IMR-90 (cell line): ENCODE data around the gene ERRFI1. TPM values are rescaled to one million over a fixed set of nuclear protein-coding genes. Genes with fewer than 3 reads are reported as not detected.
A peak's percentile ranks its signal among the peaks of the same experiment; 100 is the strongest.
"Not testable (repeated sequence)": the region's sequence is repeated elsewhere in the genome, so short reads cannot be mapped to it uniquely, and the experiment has no call there.

Experiments used
- ATAC-seq: fragments of 200-7000 bp; cut with Tn5 transposase; 2 replicates; pipeline ENCODE4 v1.9.1; 2020; ENCODE audit warnings: low read depth, mild to moderate bottlenecking, moderate library complexity
- BruUV-seq: library from RNA; stranded (reverse); fragments of 400-500 nt; replicated peaks from 2 replicates; lab custom pipeline; 2021; lab: Mats Ljungman, UMichigan
- CTCF ChIA-PET: fragments of 300-600 bp; formaldehyde crosslinking; extraction: SDS; loops from one replicate; lab custom pipeline; 2021; ENCODE audit warnings: antibody characterized with exemption; lab: Yijun Ruan, JAX
- POLR2A ChIA-PET: fragments of 300-600 bp; sonication (Branson Sonifier 250); formaldehyde crosslinking; loops from one replicate; lab custom pipeline; 2022; ENCODE audit warnings: antibody characterized with exemption; ENCODE audit not compliant: unreplicated experiment; lab: Charles Lee
- DNase-seq: peaks from one replicate; pipeline ENCODE4 v3.0.0; 2013
- H2AFZ ChIP-seq: replicated peaks from 2 replicates; pipeline ENCODE3; 2013; ENCODE audit warnings: low read length, mild to moderate bottlenecking; ENCODE audit not compliant: poor library complexity
- H2AK5ac ChIP-seq: 2 replicates; pipeline ENCODE4 v1.6.1; 2013; ENCODE audit warnings: low read depth, low read length, inconsistent platforms
- H2AK9ac ChIP-seq: replicated peaks from 2 replicates; pipeline ENCODE3; 2013; ENCODE audit warnings: mild to moderate bottlenecking, low read depth, low read length, moderate library complexity; ENCODE audit not compliant: poor library complexity
- H2BK120ac ChIP-seq: 2 replicates; pipeline ENCODE4 v1.6.1; 2013; ENCODE audit warnings: low read depth, low read length, inconsistent platforms
- H2BK15ac ChIP-seq: 3 replicates; pipeline ENCODE4 v1.6.1; 2013; ENCODE audit warnings: low read depth, low read length, inconsistent platforms
- H2BK20ac ChIP-seq: 2 replicates; pipeline ENCODE4 v1.6.1; 2013; ENCODE audit warnings: low read depth, mild to moderate bottlenecking, inconsistent platforms, low read length, moderate library complexity
- H2BK5ac ChIP-seq: 2 replicates; pipeline ENCODE4 v1.6.1; 2013; ENCODE audit warnings: mild to moderate bottlenecking, low read depth, low read length, inconsistent platforms; ENCODE audit not compliant: poor library complexity, severe bottlenecking
- H3K14ac ChIP-seq: replicated peaks from 2 replicates; pipeline ENCODE4 v1.6.1; 2013; ENCODE audit warnings: low read depth, low read length, inconsistent platforms
- H3K18ac ChIP-seq: 2 replicates; pipeline ENCODE4 v1.6.1; 2013; ENCODE audit warnings: low read depth, low read length, control low read depth
- H3K23ac ChIP-seq: 2 replicates; pipeline ENCODE4 v1.6.1; 2013; ENCODE audit warnings: low read depth, low read length, inconsistent platforms
- H3K27ac ChIP-seq: 2 replicates; pipeline ENCODE4 v1.5.1; 2013; ENCODE audit warnings: mild to moderate bottlenecking, control low read depth, low read length; ENCODE audit not compliant: insufficient read depth
- H3K27me3 ChIP-seq: 2 replicates; pipeline ENCODE4 v1.6.1; 2013; ENCODE audit warnings: low read length; ENCODE audit not compliant: control insufficient read depth, insufficient read depth
- H3K36me3 ChIP-seq: 2 replicates; pipeline ENCODE4 v1.6.1; 2013; ENCODE audit warnings: low read length, mixed read lengths; ENCODE audit not compliant: control insufficient read depth, insufficient read depth
- H3K4ac ChIP-seq: 2 replicates; pipeline ENCODE4 v1.6.1; 2013; ENCODE audit warnings: low read depth, low read length, inconsistent platforms
- H3K4me1 ChIP-seq: 2 replicates; pipeline ENCODE4 v1.6.1; 2013; ENCODE audit warnings: low read length, mixed read lengths; ENCODE audit not compliant: control insufficient read depth, insufficient read depth
- H3K4me2 ChIP-seq: 2 replicates; pipeline ENCODE4 v1.6.1; 2013; ENCODE audit warnings: low read depth, mild to moderate bottlenecking, control low read depth, low read length, moderate library complexity
- H3K4me3 ChIP-seq: 2 replicates; pipeline ENCODE4 v1.5.1; 2013; ENCODE audit warnings: low read depth, mild to moderate bottlenecking, control low read depth, low read length, moderate library complexity; ENCODE audit not compliant: insufficient read depth
- H3K56ac ChIP-seq: 2 replicates; pipeline ENCODE4 v1.6.1; 2013; ENCODE audit warnings: low read length, inconsistent platforms; ENCODE audit not compliant: insufficient read depth; ENCODE audit errors: extremely low read depth
- H3K79me1 ChIP-seq, 2 experiments: 2 replicates each; pipeline ENCODE4 v1.6.1; 2013; ENCODE audit warnings: low read length in 2 of 2, inconsistent platforms in 1 of 2, low read depth in 1 of 2
- H3K9ac ChIP-seq: 2 replicates; pipeline ENCODE4 v1.6.1; 2013; ENCODE audit warnings: low read depth, low read length, control low read depth
- H3K9me1 ChIP-seq: 2 replicates; pipeline ENCODE4 v1.6.1; 2013; ENCODE audit warnings: low read length, inconsistent platforms; ENCODE audit not compliant: insufficient read depth
- H3K9me3 ChIP-seq: 2 replicates; pipeline ENCODE4 v1.6.1; 2013; ENCODE audit warnings: low read length; ENCODE audit not compliant: control insufficient read depth, insufficient read depth
- H4K20me1 ChIP-seq: 2 replicates; pipeline ENCODE4 v1.6.1; 2013; ENCODE audit warnings: low read length, inconsistent platforms; ENCODE audit not compliant: insufficient read depth
- H4K5ac ChIP-seq: 2 replicates; pipeline ENCODE4 v1.6.1; 2013; ENCODE audit warnings: mild to moderate bottlenecking, low read depth, low read length, control low read depth
- H4K8ac ChIP-seq, 2 experiments: 2 replicates each; pipeline ENCODE4 v1.6.1; 2013; ENCODE audit warnings: low read depth in 2 of 2, low read length in 2 of 2, control low read depth in 1 of 2, inconsistent platforms in 1 of 2
- H4K91ac ChIP-seq: 2 replicates; pipeline ENCODE4 v1.6.1; 2013; ENCODE audit warnings: low read depth, low read length, inconsistent platforms; ENCODE audit not compliant: insufficient read depth
- CHD1 ChIP-seq: IDR thresholded peaks from 2 replicates; pipeline ENCODE4 v1.6.1; 2012; ENCODE audit warnings: low read depth, low read length, improper control_type of control experiment
- RCOR1 ChIP-seq: IDR thresholded peaks from 2 replicates; pipeline ENCODE4 v1.6.1; 2012; ENCODE audit warnings: mild to moderate bottlenecking, low read length, improper control_type of control experiment; ENCODE audit not compliant: insufficient replicate concordance
- WGBS, 2 experiments: methylation state at CpG; one replicate each; pipeline versions ENCODE4 v1.1.5 to v1.1.7; 2013; ENCODE audit warnings: missing lambda C conversion rate in 2 of 2; ENCODE audit not compliant: insufficient read length in 1 of 2; ENCODE audit errors: extremely low coverage in 2 of 2; 5-methylcytosine and 5-hydroxymethylcytosine counted together
- dilution Hi-C: fragments of 300-500 bp; cut with HindIII; formaldehyde crosslinking; loops from one replicate; pipeline ENCODE4 v1.14.3; 2018; ENCODE audit warnings: low sequenced_read_pairs; ENCODE audit not compliant: unreplicated experiment
- in situ Hi-C: fragments of 300-500 bp; cut with MboI; formaldehyde crosslinking; loops from 3 replicates; pipeline ENCODE4 v1.14.3; 2019; ENCODE audit warnings: low sequenced_read_pairs, inconsistent platforms, mixed read lengths
- intact Hi-C: fragments of 100-400 bp; cut with micrococcal nuclease; formaldehyde crosslinking; loops from 2 replicates; pipeline ENCODE4 v1.10.0; 2022
- polyA plus RNA-seq, 3 experiments: library from polyadenylated mRNA; depleted of rRNA; stranded (reverse); fragments of >200 nt; gene quantifications; 2 replicates each; pipeline ENCODE4 v1.2.3, GENCODE V29; 2012; ENCODE audit warnings: low replicate concordance in 1 of 3
- total RNA-seq: library from RNA; depleted of rRNA; stranded (reverse); fragments of >200 nt; gene quantifications from 2 replicates; pipeline ENCODE4 v1.2.3, GENCODE V29; 2012

Gene ERRFI1
- total and polyA plus RNA-seq, 2 of the 4 experiments (the other 2 are of a cell fraction): 101 to 145 TPM

GRCh38 chr1:8070381-8070811 lies 44.3 kb upstream of the ERRFI1 start:
- Histone ChIP-seq H3K14ac (no peak overlapping the region), H3K4me1 (peaks cover under 1% of the 10 kb centered on the region; the same call in 1 of the 2 replicates), H2AFZ (no peak overlapping the region), H3K4me2 (no peak overlapping the region), H2BK15ac (peak overlapping the region; percentile 10; the same call in 2 of the 3 replicates), H3K79me1 (no peaks in the 10 kb centered on the region), H2BK5ac (no peak overlapping the region), H3K27me3 (no peaks in the 10 kb centered on the region), H3K4ac (no peak overlapping the region), H3K27ac (no peak overlapping the region), H2BK120ac (no peak overlapping the region), H3K56ac (no peak overlapping the region), H4K8ac (peak overlapping the region; percentile 10 to 80; a peak in 2 of 4 replicates), H3K4me3 (no peak overlapping the region), H3K9me3 (no peaks in the 10 kb centered on the region), H4K91ac (no peak overlapping the region), H3K9me1 (no peaks in the 10 kb centered on the region), H2AK9ac (no peak overlapping the region), H3K18ac (0 out of 2 replicates have a peak overlapping the region, but pooled peaks have one; percentile 12), H3K23ac (no peak overlapping the region), H3K9ac (no peak overlapping the region), H3K36me3 (no peaks in the 10 kb centered on the region), H4K20me1 (no peaks in the 10 kb centered on the region), H2BK20ac (no peak overlapping the region), H4K5ac (no peak overlapping the region), H2AK5ac (0 out of 2 replicates have a peak overlapping the region, but pooled peaks have one; percentile 36)
- ChIA-PET CTCF (no interaction called here), POLR2A (no interaction called here)
- dilution Hi-C loops (no loop called here), in situ Hi-C loops (no loop called here), intact Hi-C loops (no loop called here)
- ATAC-seq (no peak), DNase-seq (no peak)
- BruUV-seq: no TSS peak
- TF ChIP-seq CHD1 (no peak), RCOR1 (no peak)
- WGBS, 2 experiments: 87% methylated on average over 4 of the region's 10 CpGs; no CpG with 5 or more reads in 1 of the 2 experiments

GRCh38 chr1:8069614-8070320 lies 43.7 kb upstream of the ERRFI1 start:
- H3K27ac ChIP-seq, H4K20me1 ChIP-seq, POLR2A ChIA-PET, H4K5ac ChIP-seq, in situ Hi-C loops, H3K23ac ChIP-seq, H3K4me2 ChIP-seq, H2BK15ac ChIP-seq, H3K27me3 ChIP-seq, H3K14ac ChIP-seq, H3K4me1 ChIP-seq, H3K56ac ChIP-seq, H3K18ac ChIP-seq, DNase-seq, BruUV-seq, H3K79me1 ChIP-seq, H2BK5ac ChIP-seq, H2BK20ac ChIP-seq, H4K8ac ChIP-seq, dilution Hi-C loops, H3K4me3 ChIP-seq, H2AK9ac ChIP-seq, H2BK120ac ChIP-seq, CTCF ChIA-PET, H3K9me3 ChIP-seq, H2AFZ ChIP-seq, H2AK5ac ChIP-seq, ATAC-seq, H3K4ac ChIP-seq, H3K36me3 ChIP-seq, H3K9ac ChIP-seq, H3K9me1 ChIP-seq, intact Hi-C loops, H4K91ac ChIP-seq: not testable (repeated sequence)
- WGBS, 2 experiments: 100% methylated on average over 1 of the region's 8 CpGs; no CpG with 5 or more reads in 1 of the 2 experiments
